Left lung (tissue), 10 donors: ENCODE data around the gene SEMA4A. TPM values are rescaled to one million over a fixed set of nuclear protein-coding genes. Genes with fewer than 3 reads are reported as not detected.
"Not testable (repeated sequence)": the region's sequence is repeated elsewhere in the genome, so short reads cannot be mapped to it uniquely, and the experiment has no call there.

Source experiments
- ATAC-seq: fragments of 200-7000 bp; cut with Tn5 transposase; one replicate; pipeline ENCODE4 v1.9.1; 2020; ENCODE audit warnings: moderate library complexity
- DNase-seq, 4 donors: peaks; one replicate each; pipeline ENCODE4 v3.0.0-alpha.2; 2013 to 2020
- H3K27ac ChIP-seq, 2 donors: fragments of 200-600 bp; sonication (generic) in 1 of 2; one replicate each; pipeline versions ENCODE4 v1.5.0 to v1.8.0; 2020 to 2021
- H3K27me3 ChIP-seq, 2 donors: fragments of 200-600 bp; sonication (generic) in 1 of 2; one replicate each; pipeline versions ENCODE4 v1.5.0 to v1.8.0; 2020 to 2021
- H3K36me3 ChIP-seq, 2 donors: fragments of 200-600 bp; sonication (generic) in 1 of 2; one replicate each; pipeline versions ENCODE4 v1.5.0 to v1.8.0; 2020 to 2021
- H3K4me1 ChIP-seq, 2 donors: fragments of 200-600 bp; one replicate each; pipeline ENCODE4 v1.8.0; 2021
- H3K4me3 ChIP-seq, 2 donors: fragments of 200-600 bp; sonication (generic) in 1 of 2; one replicate each; pipeline versions ENCODE4 v1.5.0 to v1.8.0; 2020 to 2021; ENCODE audit warnings: mild to moderate bottlenecking in 1 of 2
- H3K9me3 ChIP-seq, 2 donors: fragments of 200-600 bp; sonication (generic) in 1 of 2; one replicate each; pipeline versions ENCODE4 v1.5.0 to v1.8.0; 2020 to 2021
- CTCF ChIP-seq, 2 donors: fragments of 200-600 bp; sonication (generic) in 1 of 2; IDR thresholded peaks; one replicate each; pipeline versions ENCODE4 v1.5.0 to v1.8.0; 2021; ENCODE audit warnings: antibody characterized with exemption in 2 of 2
- intact Hi-C, 2 donors: fragments of 100-400 bp; cut with DNase I; formaldehyde crosslinking; loops; one replicate each; pipeline versions ENCODE4 v1.11.2 to v1.14.2; 2022
- polyA plus RNA-seq, 6 donors: library from polyadenylated mRNA; unstranded; fragments of 120-200 nt; gene quantifications; one replicate each; pipeline ENCODE4 v1.2.1, GENCODE V29; 2013; ENCODE audit not compliant: insufficient read length in 6 of 6
- total RNA-seq, 2 donors: library from RNA; stranded (reverse); fragmentation: NEBNext Ultra II Directional; extraction: Animal tissue kit (Norgen Biotek cat#: 25700); gene quantifications; one replicate each; pipeline ENCODE4 v1.2.1, GENCODE V29; 2021
- donor health status: DM: no; HTN: yes; CAD: no.
- donor health status: DM: no; HTN: no; CAD: no.

The SEMA4A gene
- total and polyA plus RNA-seq, 8 donors, result 18.3 to 41.3 (median 25.2) TPM

GRCh38 chr1:156117414-156118176 lies 35.8 kb upstream of the SEMA4A start:
- Histone ChIP-seq H3K4me3 (peak overlapping the region; percentile 90 to 100), H3K27ac (peak overlapping the region; percentile 96 to 98), H3K9me3 (no peaks in the 10 kb centered on the region), H3K4me1 (peaks cover 58 to 94% of the 10 kb centered on the region in 2 donors), H3K36me3 (peaks cover 0 to 3% of the 10 kb centered on the region in 2 donors), H3K27me3 (peaks cover 0 to 71% of the 10 kb centered on the region in 2 donors)
- ATAC-seq (no peak), DNase-seq (no peak)
- intact Hi-C loops, result no loop called here
- TF ChIP-seq CTCF (IDR thresholded peaks at IDR 0.05), result no peak

- Histone ChIP-seq H3K27ac (peak overlapping the region; percentile 93 to 98), H3K9me3 (no peaks in the 10 kb centered on the region), H3K4me1 (peaks cover 65 to 98% of the 10 kb centered on the region in 2 donors), H3K36me3 (peaks cover 0 to 3% of the 10 kb centered on the region in 2 donors), H3K27me3 (peaks cover 0 to 66% of the 10 kb centered on the region in 2 donors), H3K4me3 (peak overlapping the region; percentile 90 to 100)
- ATAC-seq (peak; percentile 7), DNase-seq (peak in 2 of 4 donors; percentile 64 to 78)
- intact Hi-C loops, result no loop called here
- no peak for TF ChIP-seq CTCF (IDR thresholded peaks at IDR 0.05)
Observed at GRCh38 chr1:156118177-156118868, 35.1 kb upstream of the SEMA4A start.

- peak overlapping the region; percentile 93 to 98 for H3K27ac ChIP-seq
- DNase-seq, result no peak
- intact Hi-C loops, result no loop called here
- no peak for ATAC-seq
- TF ChIP-seq CTCF (IDR thresholded peaks at IDR 0.05), result no peak
- H3K36me3 ChIP-seq, result peaks cover 0 to 3% of the 10 kb centered on the region in 2 donors
- H3K27me3 ChIP-seq, result peaks cover 0 to 57% of the 10 kb centered on the region in 2 donors
- H3K4me3 ChIP-seq, result peak overlapping the region in 1 of 2 donors; percentile 90
- H3K4me1 ChIP-seq, result peaks cover 67 to 100% of the 10 kb centered on the region in 2 donors
- H3K9me3 ChIP-seq, result no peaks in the 10 kb centered on the region
Observed at GRCh38 chr1:156119503-156120209, 33.7 kb upstream of the SEMA4A start.

- no peak for TF ChIP-seq CTCF (IDR thresholded peaks at IDR 0.05)
- Histone ChIP-seq H3K9me3 (no peaks in the 10 kb centered on the region), H3K27ac (peak overlapping the region; percentile 93 to 98), H3K36me3 (peaks cover 0 to 3% of the 10 kb centered on the region in 2 donors), H3K4me1 (peaks cover 74 to 100% of the 10 kb centered on the region in 2 donors), H3K4me3 (peak overlapping the region in 1 of 2 donors; percentile 90), H3K27me3 (peaks cover 0 to 55% of the 10 kb centered on the region in 2 donors)
- ATAC-seq (no peak), DNase-seq (no peak)
- intact Hi-C loops, result no loop called here
Observed at GRCh38 chr1:156120318-156120717, 33.1 kb upstream of the SEMA4A start.

GRCh38 chr1:156121005-156121404 lies 32.4 kb upstream of the SEMA4A start:
- Histone ChIP-seq H3K27me3 (peaks cover 0 to 48% of the 10 kb centered on the region in 2 donors), H3K4me3 (peak overlapping the region in 1 of 2 donors; percentile 27), H3K27ac (peak overlapping the region; percentile 93 to 98), H3K4me1 (peaks cover 81 to 100% of the 10 kb centered on the region in 2 donors)
- H3K9me3 ChIP-seq, H3K36me3 ChIP-seq, intact Hi-C loops, DNase-seq, ATAC-seq: not testable (repeated sequence)
